NCI-H345 treated with DMSO at 0.1 percent for 48 hours (cell line): Measurements from ENCODE around the gene PF4V1.

Source experiments
- DNase-seq: peaks from one replicate; lab custom pipeline; 2025; ENCODE audit not compliant: unreplicated experiment; lab: John Stamatoyannopoulos, UW

PF4V1 gene

DNA sequence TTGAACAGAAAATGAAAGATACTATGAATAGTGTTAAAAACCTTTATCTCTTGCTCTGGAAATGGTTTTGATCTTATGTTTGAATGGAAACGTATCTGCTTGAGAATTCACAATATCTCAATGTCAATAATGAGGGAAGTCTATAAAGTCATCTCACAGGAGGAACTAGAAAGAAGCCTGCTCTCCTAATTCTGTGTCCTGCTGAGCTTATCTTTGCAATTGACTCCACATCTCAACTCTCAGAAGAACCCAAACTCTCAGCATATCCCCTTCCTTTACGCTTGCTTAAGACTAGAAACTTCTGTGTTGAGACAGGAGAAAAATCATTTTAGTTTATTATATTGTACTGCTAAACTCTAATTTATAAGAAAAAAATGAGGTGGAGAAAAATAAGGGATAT, 8.3 kb upstream of the PF4V1 start:
- DNase-seq: no peak

GRCh38 chr4:73847526-73848182, 5.4 kb upstream of the PF4V1 start:
- DNase-seq: no peak

- no peak for DNase-seq
These were observed 4.8 kb upstream of the PF4V1 start for GRCh38 chr4:73848183-73848777.

DNA sequence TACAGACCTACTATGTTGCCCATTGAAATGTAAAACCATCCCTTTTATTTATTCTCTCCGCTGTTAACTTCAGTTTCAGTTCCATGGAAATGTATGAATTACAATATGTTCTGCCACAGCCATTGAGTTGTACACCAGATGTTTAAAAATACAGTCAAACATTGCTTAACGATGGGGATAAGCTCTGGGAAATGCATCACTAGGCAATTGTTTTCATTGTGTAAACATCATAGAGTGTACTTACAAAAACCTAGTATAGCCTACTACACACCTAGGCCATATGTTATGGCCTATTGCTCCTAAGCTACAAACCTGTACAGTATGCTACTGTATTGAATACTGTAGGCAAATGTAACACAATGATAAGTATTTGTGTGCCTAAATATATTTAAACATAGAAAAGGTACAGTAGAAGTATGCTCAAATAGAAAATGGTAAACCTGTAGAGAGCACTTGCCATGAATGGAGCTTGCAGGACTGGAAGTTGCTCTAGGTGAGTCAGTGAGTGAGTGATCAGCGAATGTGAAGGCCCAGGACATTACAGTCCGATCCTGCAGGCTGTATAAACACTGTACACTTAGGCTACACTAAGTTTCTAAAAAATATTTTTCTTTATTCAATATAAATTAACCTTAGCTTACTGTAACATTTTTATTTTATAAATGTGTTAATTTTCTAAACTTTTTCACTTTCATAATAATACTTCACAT, 2.7 kb upstream of the PF4V1 start:
- DNase-seq: peak; percentile 11

GRCh38 chr4:73851293-73851692, 1.8 kb upstream of the PF4V1 start:
- DNase-seq: no peak

DNA sequence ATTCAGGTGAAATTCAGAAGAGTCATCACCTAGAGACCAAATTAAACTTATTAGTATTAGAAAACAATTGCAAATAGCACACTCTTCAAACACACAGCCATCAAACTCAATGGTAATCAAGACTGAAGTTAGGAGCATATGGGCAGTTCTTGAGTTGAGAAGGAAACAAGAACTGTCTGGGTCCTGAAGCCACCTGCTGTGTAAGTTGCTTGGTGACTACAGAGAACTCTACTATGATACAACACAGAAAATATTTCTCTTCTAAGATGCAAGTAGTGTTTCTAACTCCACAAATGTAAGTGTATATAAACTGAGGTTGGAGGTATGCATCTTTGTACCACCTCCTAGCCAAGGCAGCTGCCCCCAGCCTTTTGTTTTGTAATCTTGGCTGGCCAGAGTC, 325 bp upstream of the PF4V1 start:
- no peak for DNase-seq

- DNase-seq: no peak
These were observed 800 bp downstream of the PF4V1 start for GRCh38 chr4:73853718-73854473.

- no peak for DNase-seq
These were observed 2.3 kb downstream of the PF4V1 start for GRCh38 chr4:73855406-73855805.

DNA sequence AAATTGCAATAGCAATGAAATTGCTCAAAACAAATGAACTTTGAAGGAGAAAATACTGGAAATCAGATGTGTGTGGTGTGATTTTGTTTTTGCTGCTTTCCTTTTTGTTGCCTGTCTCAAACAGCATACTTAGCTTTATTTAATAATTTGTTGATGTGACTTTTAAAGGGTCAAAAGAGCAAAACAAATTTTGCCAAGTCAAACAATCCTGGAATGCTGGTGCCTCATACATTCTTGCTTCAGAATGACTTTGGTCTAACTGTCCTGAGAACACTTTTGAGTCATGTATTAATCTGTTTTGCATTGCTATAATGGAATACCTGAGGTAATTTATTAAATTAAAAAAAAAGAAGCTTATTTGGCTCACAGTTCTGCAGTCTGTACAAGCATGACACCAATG, 3.4 kb downstream of the PF4V1 start:
- no peak for DNase-seq

- DNase-seq: no peak
These were observed 6.6 kb downstream of the PF4V1 start for GRCh38 chr4:73859614-73860088.

- DNase-seq: no peak
These were observed 7.1 kb downstream of the PF4V1 start for GRCh38 chr4:73860181-73860580.

DNA sequence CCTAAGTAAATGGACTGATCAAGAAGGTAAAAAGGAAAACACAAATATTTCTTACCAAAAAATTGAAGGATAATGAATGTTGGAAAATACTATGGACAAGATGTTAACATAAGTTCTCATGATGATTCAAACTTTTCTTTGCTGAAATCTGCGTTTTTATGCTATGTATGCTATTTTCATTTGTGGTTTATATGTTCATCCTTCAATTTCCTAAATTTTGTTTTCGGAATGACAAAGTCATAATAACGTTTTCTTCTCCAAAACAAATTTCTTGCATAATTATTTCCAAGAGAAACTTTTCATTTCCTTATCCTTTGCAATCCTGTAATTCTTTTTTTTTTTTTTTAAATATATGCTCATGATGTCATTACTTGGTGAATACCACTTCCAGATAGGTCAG, 7.8 kb downstream of the PF4V1 start:
- DNase-seq: no peak

DNA sequence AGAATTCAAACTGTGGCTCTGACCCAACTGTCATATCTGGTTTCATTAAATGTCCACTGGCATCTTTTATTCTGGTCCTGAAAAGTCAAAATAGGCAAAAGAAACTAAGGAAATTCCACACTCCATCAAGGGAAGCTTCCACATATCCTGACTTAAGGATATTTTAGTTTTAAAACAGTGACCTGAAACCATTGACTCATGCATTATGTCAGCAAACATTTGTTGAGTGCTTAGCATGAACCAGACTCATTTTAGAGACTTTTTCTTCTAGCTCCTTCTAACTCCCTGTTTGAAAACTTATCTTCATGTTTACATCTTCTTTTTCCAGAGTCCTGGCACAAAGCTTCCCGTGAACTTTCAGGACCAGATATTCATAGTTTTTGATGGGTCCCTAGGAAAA, 9.2 kb downstream of the PF4V1 start:
- no peak for DNase-seq

DNA sequence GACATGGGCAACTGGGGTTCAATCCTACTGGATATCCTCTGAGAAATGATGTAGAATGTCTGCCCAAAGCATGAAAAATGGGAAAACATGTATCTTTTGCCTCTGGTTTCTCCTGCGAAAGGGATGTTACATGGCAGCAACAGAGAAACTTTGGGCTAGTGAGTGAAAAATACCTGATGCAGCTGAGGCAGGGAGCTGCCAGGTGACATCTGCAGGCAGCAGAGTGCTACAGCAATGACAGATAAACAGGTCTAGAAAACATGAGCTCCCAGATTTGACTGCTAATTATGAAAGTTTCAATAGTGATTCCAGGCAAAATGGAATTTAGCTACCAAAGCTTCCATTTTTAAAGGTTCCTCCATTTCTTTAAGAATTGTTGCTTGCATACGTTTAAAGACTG, 11.3 kb downstream of the PF4V1 start:
- peak; percentile 5 for DNase-seq

DNA sequence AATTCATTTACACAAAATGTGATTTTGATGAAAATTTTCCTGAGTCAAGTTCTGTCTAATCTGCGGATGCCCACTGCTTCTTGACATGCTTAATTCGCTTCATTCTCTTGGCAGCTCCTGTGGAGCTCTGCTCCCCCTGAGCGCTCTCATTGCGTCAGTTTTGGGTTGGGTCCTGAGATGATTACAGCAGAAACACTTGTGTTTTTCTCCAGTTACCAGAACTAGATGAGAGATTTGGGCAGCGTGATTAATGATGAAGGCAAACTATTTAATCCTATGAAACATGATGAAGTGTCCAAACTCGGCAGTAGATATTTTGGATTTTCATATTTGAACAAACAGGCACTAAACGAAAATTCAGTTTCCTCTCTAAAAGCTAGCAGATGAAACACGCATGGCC, 11.9 kb downstream of the PF4V1 start:
- no peak for DNase-seq

DNA sequence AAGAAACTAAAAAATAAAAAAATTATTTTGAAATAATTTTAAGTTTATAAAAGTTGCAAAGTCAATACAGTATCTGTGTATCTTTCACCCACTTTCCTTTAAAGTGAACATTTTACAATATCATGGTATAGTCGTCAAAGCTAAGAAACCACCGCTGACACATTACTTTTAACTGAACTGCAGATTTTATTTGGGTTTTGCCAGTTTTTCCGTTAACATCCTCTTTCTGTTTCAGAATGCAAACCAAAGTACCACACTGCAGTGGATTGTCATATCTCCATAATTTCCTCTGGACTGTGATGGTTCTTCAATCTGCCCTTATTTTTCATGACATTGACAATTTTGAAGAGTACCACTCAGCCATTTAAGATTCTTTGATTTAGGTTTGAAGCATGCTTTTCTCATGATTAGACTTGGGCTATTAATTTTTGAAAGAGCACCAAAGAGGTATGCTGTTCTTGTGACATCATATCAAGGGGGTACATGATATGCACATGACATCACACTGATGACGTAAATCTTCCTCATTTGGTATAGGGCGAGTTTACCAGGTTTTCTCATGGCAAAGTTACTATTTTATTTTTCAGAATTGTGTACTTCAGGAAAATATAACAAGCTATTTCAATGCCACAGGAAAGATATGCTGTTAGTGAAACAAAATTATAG, 12.5 kb downstream of the PF4V1 start:
- no peak for DNase-seq

GRCh38 chr4:73866246-73866645, 13.2 kb downstream of the PF4V1 start:
- DNase-seq: no peak

DNA sequence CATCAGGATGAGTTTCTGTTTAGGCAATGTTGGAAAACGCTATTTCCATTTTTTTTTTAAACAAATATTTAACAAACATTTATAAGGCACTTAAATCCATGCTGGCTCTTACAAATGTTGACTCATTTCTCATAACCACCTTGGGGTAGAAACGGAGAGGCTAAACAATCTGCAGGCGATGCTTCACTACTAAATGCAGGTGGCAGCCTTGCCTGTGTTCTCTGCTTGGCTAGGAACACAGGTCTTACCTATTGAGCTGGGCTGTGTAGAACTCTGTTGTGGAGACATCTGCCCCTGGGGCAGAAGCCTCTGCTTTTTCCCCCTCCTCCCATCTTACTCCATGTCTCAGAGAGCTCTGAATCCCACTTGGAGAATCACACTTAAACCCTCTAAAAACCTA, 14.7 kb downstream of the PF4V1 start:
- DNase-seq: peak; percentile 6

GRCh38 chr4:73868206-73869129, 15.4 kb downstream of the PF4V1 start:
- no peak for DNase-seq
